ENCODE results near the gene TTC13.
"Not testable (repeated sequence)": the region's sequence is repeated elsewhere in the genome, so short reads cannot be mapped to it uniquely, and the experiment has no call there.

Gene TTC13

GRCh38 chr1:230978491-230979388 lies at the start of gene TTC13, which contains the start of gene ARV1:
Gene TTC13, minus strand, starts transcription at chr1:230978861. Its CDS starts 31 bp downstream, at chr1:230978830.
Gene ARV1, plus strand, starts transcription at chr1:230979094. Its CDS starts 12 bp downstream, at chr1:230979106.
- DNase-seq = peak; percentile 99

GRCh38 chr1:231027971-231028370 lies 49.3 kb upstream of the TTC13 start:
- DNase-seq = no peak

- peak; percentile 10 for DNase-seq
These were observed 48.7 kb upstream of the TTC13 start for GRCh38 chr1:231027136-231027925.

- no peak for DNase-seq
These were observed 47.9 kb upstream of the TTC13 start for GRCh38 chr1:231026576-231026975.

GRCh38 chr1:231023150-231023549 lies 44.5 kb upstream of the TTC13 start:
- no peak for DNase-seq

GRCh38 chr1:231022543-231022942 lies 43.9 kb upstream of the TTC13 start:
- not testable (repeated sequence) for DNase-seq

GRCh38 chr1:231021540-231022031 lies 42.9 kb upstream of the TTC13 start:
- peak; percentile 22 for DNase-seq

- DNase-seq = no peak
These were observed 42.2 kb upstream of the TTC13 start for GRCh38 chr1:231020816-231021215.

GRCh38 chr1:231020139-231020601 lies 41.5 kb upstream of the TTC13 start:
- DNase-seq = peak; percentile 24

- no peak for DNase-seq
These were observed 41.0 kb upstream of the TTC13 start for GRCh38 chr1:231019711-231020110.

GRCh38 chr1:231016966-231017365 lies 38.3 kb upstream of the TTC13 start:
- DNase-seq = no peak

- no peak for DNase-seq
These were observed 37.6 kb upstream of the TTC13 start for GRCh38 chr1:231016234-231016633.

GRCh38 chr1:231013391-231014015 lies 34.8 kb upstream of the TTC13 start:
- no peak for DNase-seq

GRCh38 chr1:231011963-231012362 lies 33.3 kb upstream of the TTC13 start:
- DNase-seq = no peak

- DNase-seq = no peak
These were observed 32.7 kb upstream of the TTC13 start for GRCh38 chr1:231011360-231011759.

GRCh38 chr1:231007535-231007934 lies 28.9 kb upstream of the TTC13 start:
- DNase-seq = not testable (repeated sequence)

- no peak for DNase-seq
These were observed 23.2 kb upstream of the TTC13 start for GRCh38 chr1:231001892-231002291.

GRCh38 chr1:231000639-231001038 lies 22.0 kb upstream of the TTC13 start:
- no peak for DNase-seq

- DNase-seq = no peak
These were observed 21.5 kb upstream of the TTC13 start for GRCh38 chr1:231000201-231000600.

GRCh38 chr1:230994860-230995259 lies 16.2 kb upstream of the TTC13 start:
- DNase-seq = no peak

- no peak for DNase-seq
These were observed 13.6 kb upstream of the TTC13 start for GRCh38 chr1:230992100-230992774.

GRCh38 chr1:230987448-230987847 lies 8.8 kb upstream of the TTC13 start:
- DNase-seq = no peak

All from MV-4-11 (cell line).